Heart right ventricle (tissue), 16 donors: ENCODE results near the gene CNOT6. TPM values are rescaled to one million over a fixed set of nuclear protein-coding genes. Genes with fewer than 3 reads are reported as not detected.

Experiments used
- ATAC-seq, 8 donors: fragments of 200-7000 bp; cut with Tn5 transposase; one replicate each; pipeline ENCODE4 v1.9.1; 2020; ENCODE audit warnings: mild to moderate bottlenecking in 8 of 8, moderate library complexity in 8 of 8, moderate number of reproducible peaks in 1 of 8
- DNase-seq, 2 donors: peaks; one replicate each; pipeline ENCODE4 v3.0.0-alpha.2; 2020
- H3K27ac ChIP-seq, 10 donors: fragments of 200-600 bp; sonication (generic) in 2 of 10; one replicate each; pipeline versions ENCODE4 v1.5.0 to v1.8.0; 2020 to 2022; ENCODE audit warnings: mild to moderate bottlenecking in 3 of 10
- H3K27me3 ChIP-seq, 7 donors: fragments of 200-600 bp; one replicate each; pipeline ENCODE4 v1.8.0; 2021 to 2022; ENCODE audit warnings: mild to moderate bottlenecking in 2 of 7
- H3K36me3 ChIP-seq, 9 donors: fragments of 200-600 bp; sonication (generic) in 1 of 9; one replicate each; pipeline versions ENCODE4 v1.5.0 to v1.8.0; 2020 to 2022; ENCODE audit warnings: mild to moderate bottlenecking in 2 of 9
- H3K4me1 ChIP-seq, 9 donors: fragments of 200-600 bp; sonication (generic) in 1 of 9; one replicate each; pipeline versions ENCODE4 v1.5.0 to v1.8.0; 2020 to 2022; ENCODE audit warnings: mild to moderate bottlenecking in 4 of 9
- H3K4me3 ChIP-seq, 10 donors: fragments of 200-600 bp; sonication (generic) in 2 of 10; one replicate each; pipeline versions ENCODE4 v1.5.0 to v1.8.0; 2020 to 2022; ENCODE audit warnings: mild to moderate bottlenecking in 7 of 10, moderate library complexity in 2 of 10
- H3K9me3 ChIP-seq, 11 donors: fragments of 200-600 bp in 10 of 11; sonication (generic) in 2 of 11; one replicate each; pipeline versions ENCODE4 v1.5.0 to v1.8.0; 2013 to 2022; ENCODE audit warnings: mild to moderate bottlenecking in 2 of 11, control low read depth in 1 of 11, moderate library complexity in 1 of 11
- CTCF ChIP-seq, 9 donors: fragments of 200-600 bp; sonication (generic) in 2 of 9; IDR thresholded peaks; one replicate each; pipeline versions ENCODE4 v1.5.0 to v1.8.0; 2021 to 2022; ENCODE audit warnings: antibody characterized with exemption in 9 of 9, mild to moderate bottlenecking in 5 of 9, moderate library complexity in 1 of 9
- WGBS, 2 donors: extraction: QIAGEN DNeasy Blood & Tissue Kit; methylation state at CpG; one replicate each; pipeline ENCODE4 v1.1.7; 2013; ENCODE audit warnings: inconsistent platforms in 1 of 2; 5-methylcytosine and 5-hydroxymethylcytosine counted together
- intact Hi-C, 10 donors: fragments of 100-400 bp; cut with DNase I; formaldehyde crosslinking; loops; one replicate each; pipeline versions ENCODE4 v1.11.1 to v1.14.2; 2022
- polyA plus RNA-seq, 2 donors: library from polyadenylated mRNA; stranded (reverse); fragments of 200-250 nt; gene quantifications; one replicate each; pipeline ENCODE4 v1.2.3, GENCODE V29; 2013
- total RNA-seq, 10 donors: library from RNA; stranded (reverse); fragmentation: NEBNext Ultra II Directional in 3 of 10; extraction: Animal tissue kit (Norgen Biotek cat#: 25700) in 3 of 10; gene quantifications; one replicate each; pipeline versions ENCODE4 v1.2.1 to v1.2.4, GENCODE V29; 2021 to 2023
- donor health status: Arrhythmogenic right ventricular cardiomyopathy.
- donor health status: ischemic (EF 13 %, LVEDD 7.1; RV severe dilation, severe dysfunction).
- donor health status: healthy with polysubstance abuse.
- donor health status: DM: no; HTN: yes; CAD: no.
- donor health status: DM: no; HTN: no; CAD: no.
- donor health status: ischemic (EF 25% LVEDD 6.9; RV normal size, moderate dysfunction).
- donor health status: ischemic (EF 25% LVEDD 5.7; RV mildly dilated, moderate dysfunction).
- donor health status: healthy.
- donor health status: DM: yes; HTN: yes; CAD: no.
- donor health status: Ischemic cardiomyopathy.
- donor health status: ischemic (EF 35%, LVEDD 5.7; RV mildly dilated, moderate dysfunction).
- donor health status: nonischemic (EF 11% LVEDD 7.7; RV severe dilation, severe dysfunction).
- donor health status: DM: yes; HTN: yes; CAD: no.
- donor health status: PGD.
- donor health status: ischemic (EF 29% LVEDD 5.4; RV normal size, mild dysfunction).
- donor health status: nonischemic (EF 23%, LVEDD 6.1; RV moderate dilation, normal function).

Gene CNOT6
- total and polyA plus RNA-seq, 12 donors = 3.8 to 20.5 (median 13.1) TPM

- Histone ChIP-seq H3K9me3 (peaks cover 0 to 17% (median 0%) of the 10 kb centered on the region in 11 donors), H3K4me1 (no peaks in the 10 kb centered on the region), H3K27me3 (peaks cover 0 to 12% (median 0%) of the 10 kb centered on the region in 7 donors), H3K27ac (no peak overlapping the region), H3K4me3 (no peak overlapping the region), H3K36me3 (no peaks in the 10 kb centered on the region)
- no peak for TF ChIP-seq CTCF (IDR thresholded peaks at IDR 0.05)
- 92 to 96% methylated on average over 10 of the region's 10 CpGs for WGBS, 2 donors
- ATAC-seq = no peak
- intact Hi-C loops = loop anchor here in 2 of 10 donors (10.0 kb wide), 2 partner anchors 326 to 336 kb away; no protein-coding TSS in a partner anchor
- DNase-seq = no peak
Observed at GRCh38 chr5:180460834-180461233, 33.3 kb upstream of the CNOT6 start.

GRCh38 chr5:180461303-180461702 is 32.9 kb upstream of the CNOT6 start:
- Histone ChIP-seq H3K4me3 (no peak overlapping the region), H3K9me3 (peaks cover 0 to 17% (median 0%) of the 10 kb centered on the region in 11 donors), H3K36me3 (no peaks in the 10 kb centered on the region), H3K27ac (no peak overlapping the region), H3K27me3 (peaks cover 0 to 17% (median 0%) of the 10 kb centered on the region in 7 donors), H3K4me1 (no peaks in the 10 kb centered on the region)
- no peak for TF ChIP-seq CTCF (IDR thresholded peaks at IDR 0.05)
- WGBS, 2 donors = 78 to 81% methylated on average over 9 of the region's 9 CpGs
- DNase-seq (no peak), ATAC-seq (no peak)
- intact Hi-C loops = loop anchor here in 2 of 10 donors (10.0 kb wide), 2 partner anchors 327 to 337 kb away; no protein-coding TSS in a partner anchor

DNA sequence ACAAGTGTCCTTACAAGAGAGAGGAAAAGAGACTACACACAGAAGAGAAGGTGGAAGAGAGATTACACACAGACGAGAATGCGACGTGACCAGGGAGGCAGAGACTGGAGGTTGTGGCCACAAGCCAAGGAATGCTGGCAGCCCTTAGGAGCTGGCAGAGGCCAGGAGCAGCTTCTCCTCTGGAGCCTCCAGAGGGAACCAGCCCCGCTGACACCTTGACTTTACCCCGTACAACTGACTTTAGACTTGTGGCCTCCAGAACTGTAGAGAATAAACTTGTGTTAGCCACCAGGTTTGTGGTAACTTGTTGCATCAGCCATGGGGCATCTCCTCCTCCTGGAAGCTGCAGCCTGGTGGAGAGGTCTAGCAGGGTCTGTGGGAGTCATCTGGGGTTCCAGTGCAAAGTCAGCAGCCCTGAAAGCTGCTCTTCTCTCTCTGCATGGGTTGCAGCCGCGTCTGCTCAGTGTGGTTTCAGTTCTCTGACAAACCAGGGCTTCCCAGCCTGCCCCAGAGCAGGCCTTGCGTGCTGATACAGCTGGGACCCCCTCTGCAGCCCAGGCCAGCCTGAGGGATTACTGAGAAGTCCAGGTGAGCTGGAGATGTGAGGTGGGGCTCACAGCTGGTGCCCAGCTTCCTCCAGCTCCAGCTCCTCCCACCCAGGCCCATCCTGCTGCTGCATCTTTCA is 30.8 kb upstream of the CNOT6 start:
- ATAC-seq (no peak), DNase-seq (no peak)
- no peak for TF ChIP-seq CTCF (IDR thresholded peaks at IDR 0.05)
- intact Hi-C loops = loop anchor here in 2 of 10 donors (10.0 kb wide), 2 partner anchors 329 to 339 kb away; no protein-coding TSS in a partner anchor
- Histone ChIP-seq H3K27ac (no peak overlapping the region), H3K36me3 (no peaks in the 10 kb centered on the region), H3K4me1 (peaks cover 0 to 9% (median 0%) of the 10 kb centered on the region in 9 donors), H3K9me3 (peaks cover 0 to 12% (median 0%) of the 10 kb centered on the region in 11 donors), H3K4me3 (no peak overlapping the region), H3K27me3 (peaks cover 0 to 22% (median 4%) of the 10 kb centered on the region in 7 donors)
- 66 to 74% methylated on average over 8 of the region's 8 CpGs for WGBS, 2 donors

DNA sequence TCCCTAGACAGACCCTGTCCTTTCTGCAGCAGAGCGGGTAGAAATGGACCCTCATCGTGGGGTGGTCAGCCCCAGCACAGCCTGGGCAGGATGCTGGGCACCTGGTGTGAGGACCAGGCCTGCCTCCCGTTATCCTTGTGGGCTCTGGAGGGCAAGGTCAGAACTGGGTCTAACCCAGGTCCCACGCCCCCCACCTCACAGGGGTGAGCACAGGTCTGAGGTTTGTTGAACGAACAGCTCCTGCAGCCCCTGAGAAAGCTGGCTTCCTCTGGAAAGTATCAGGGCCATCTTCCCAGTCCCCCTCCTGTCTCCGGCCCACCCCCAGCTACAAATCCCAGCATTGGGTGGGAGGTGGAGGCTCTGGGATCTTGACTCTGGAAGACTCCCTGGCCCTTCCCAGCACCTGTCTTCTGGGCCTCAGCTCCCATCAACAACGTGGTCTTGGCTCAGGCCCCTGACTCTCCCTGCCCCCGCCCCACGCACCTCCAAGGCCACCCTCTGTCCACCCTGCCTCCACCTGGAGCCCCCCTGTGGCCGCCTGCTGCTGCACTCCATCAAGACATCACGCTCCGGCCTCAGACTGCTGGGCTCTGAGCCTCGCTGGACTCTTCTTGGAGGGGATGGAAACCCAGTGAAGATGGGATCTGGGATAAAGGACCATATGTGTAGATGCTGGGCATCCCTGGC is 30.1 kb upstream of the CNOT6 start:
- WGBS, 2 donors = 82% methylated on average over 13 of the region's 13 CpGs
- no peak for ATAC-seq
- intact Hi-C loops = loop anchor here in 2 of 10 donors (10.0 kb wide), 2 partner anchors 329 to 339 kb away; no protein-coding TSS in a partner anchor

More for the DNA sequence above, 30.1 kb upstream of the CNOT6 start:
- TF ChIP-seq CTCF (IDR thresholded peaks at IDR 0.05) = no peak
- Histone ChIP-seq H3K27ac (no peak overlapping the region), H3K27me3 (peaks cover 0 to 22% (median 4%) of the 10 kb centered on the region in 7 donors), H3K36me3 (no peaks in the 10 kb centered on the region), H3K9me3 (peaks cover 0 to 5% (median 0%) of the 10 kb centered on the region in 11 donors), H3K4me1 (peaks cover 0 to 9% (median 0%) of the 10 kb centered on the region in 9 donors), H3K4me3 (no peak overlapping the region)
- no peak for DNase-seq
